PC-3 (cell line): ENCODE data around the gene FUT6. TPM values are rescaled to one million over a fixed set of nuclear protein-coding genes. Genes with fewer than 3 reads are reported as not detected.

Source experiments
- ATAC-seq: fragments of 200-7000 bp; cut with Tn5 transposase; 2 replicates; pipeline ENCODE4 v1.9.1; 2020; ENCODE audit warnings: mild to moderate bottlenecking, moderate library complexity
- BruUV-seq: library from RNA; stranded (reverse); fragments of 400-500 nt; replicated peaks from 2 replicates; lab custom pipeline; 2021; lab: Mats Ljungman, UMichigan
- CTCF ChIA-PET: fragments of 300-600 bp; sonication (Branson Sonifier 250); formaldehyde crosslinking; loops from one replicate; lab custom pipeline; 2022; ENCODE audit warnings: antibody characterized with exemption; lab: Charles Lee
- POLR2A ChIA-PET: fragments of 300-600 bp; sonication (Branson Sonifier 250); formaldehyde crosslinking; loops from one replicate; lab custom pipeline; 2022; ENCODE audit warnings: antibody characterized with exemption; ENCODE audit not compliant: unreplicated experiment; lab: Charles Lee
- DNase-seq: peaks from one replicate; pipeline ENCODE4 v3.0.0-alpha.2; 2015
- H2AFZ ChIP-seq: fragments of 300-600 bp; sonication (generic); 2 replicates; pipeline ENCODE4 v1.6.0; 2016; ENCODE audit warnings: antibody characterized with exemption, low read length
- H3F3A ChIP-seq: fragments of 300-600 bp; sonication (generic); one replicate; pipeline ENCODE4 v1.6.0; 2017; ENCODE audit warnings: antibody characterized with exemption, low read length, control low read depth, mild to moderate bottlenecking; ENCODE audit not compliant: unreplicated experiment
- H3K27ac ChIP-seq: fragments of 300-600 bp; sonication (generic); 2 replicates; pipeline ENCODE4 v1.5.1; 2016; ENCODE audit warnings: mild to moderate bottlenecking, low read length
- H3K27me3 ChIP-seq: fragments of 300-600 bp; sonication (generic); 2 replicates; pipeline ENCODE4 v1.6.1; 2016; ENCODE audit warnings: low read length, mixed read lengths
- H3K36me3 ChIP-seq: fragments of 300-600 bp; sonication (generic); 2 replicates; pipeline ENCODE4 v1.6.1; 2016; ENCODE audit warnings: low read depth, mixed run types, low read length, mixed read lengths
- H3K4me1 ChIP-seq: fragments of 300-600 bp; sonication (generic); 2 replicates; pipeline ENCODE4 v1.5.1; 2016; ENCODE audit warnings: low read length; ENCODE audit not compliant: insufficient read depth
- H3K4me2 ChIP-seq: fragments of 300-600 bp; sonication (generic); 2 replicates; pipeline ENCODE4 v1.6.0; 2016; ENCODE audit warnings: low read length
- H3K4me3 ChIP-seq: fragments of 300-600 bp; sonication (generic); 2 replicates; pipeline ENCODE4 v1.5.1; 2016; ENCODE audit warnings: mild to moderate bottlenecking, low read length, mixed read lengths
- H3K79me2 ChIP-seq: fragments of 300-600 bp; sonication (generic); 2 replicates; pipeline ENCODE4 v1.6.1; 2017; ENCODE audit warnings: low read length, mixed read lengths
- H3K9ac ChIP-seq: fragments of 300-600 bp; sonication (generic); 2 replicates; pipeline ENCODE4 v1.6.0; 2016; ENCODE audit warnings: mild to moderate bottlenecking, low read length
- H3K9me2 ChIP-seq: fragments of 300-600 bp; sonication (generic); replicated peaks from 2 replicates; pipeline ENCODE4 v1.6.1; 2016; ENCODE audit warnings: mixed run types, low read length, mixed read lengths
- H3K9me3 ChIP-seq: fragments of 300-600 bp; sonication (generic); 2 replicates; pipeline ENCODE4 v1.6.1; 2016; ENCODE audit warnings: low read length, mixed read lengths
- H4K20me1 ChIP-seq: fragments of 300-600 bp; sonication (generic); 2 replicates; pipeline ENCODE4 v1.6.1; 2016; ENCODE audit warnings: low read length, mixed read lengths
- EZH2 ChIP-seq: fragments of 300-600 bp; sonication (generic); IDR thresholded peaks from one replicate; pipeline ENCODE4 v1.6.1; 2017; ENCODE audit warnings: antibody characterized with exemption, mild to moderate bottlenecking, low read length; ENCODE audit not compliant: unreplicated experiment
- EZH2phosphoT487 ChIP-seq: fragments of 300-600 bp; sonication (generic); IDR thresholded peaks from 2 replicates; pipeline ENCODE4 v1.6.1; 2018; ENCODE audit warnings: mild to moderate bottlenecking, antibody characterized with exemption, low read length, borderline replicate concordance
- intact Hi-C: fragments of 100-400 bp; cut with micrococcal nuclease; formaldehyde crosslinking; loops from 2 replicates; pipeline ENCODE4 v1.9.0; 2023
- total RNA-seq: library from RNA; depleted of rRNA; stranded (reverse); fragments of >200 nt; gene quantifications from 2 replicates; pipeline ENCODE4 v1.2.3, GENCODE V29; 2014
- TF ChIP-seq, protein P1 (sequence below): fragments of 300-600 bp; sonication (generic); conservative IDR thresholded peaks from 2 replicates; pipeline ENCODE4 v1.5.1; 2017; ENCODE audit warnings: antibody characterized with exemption, low read depth, mild to moderate bottlenecking, low read length

The FUT6 gene
- total RNA-seq, 1 experiment from 2014 or later: 0.69 TPM

DNA sequence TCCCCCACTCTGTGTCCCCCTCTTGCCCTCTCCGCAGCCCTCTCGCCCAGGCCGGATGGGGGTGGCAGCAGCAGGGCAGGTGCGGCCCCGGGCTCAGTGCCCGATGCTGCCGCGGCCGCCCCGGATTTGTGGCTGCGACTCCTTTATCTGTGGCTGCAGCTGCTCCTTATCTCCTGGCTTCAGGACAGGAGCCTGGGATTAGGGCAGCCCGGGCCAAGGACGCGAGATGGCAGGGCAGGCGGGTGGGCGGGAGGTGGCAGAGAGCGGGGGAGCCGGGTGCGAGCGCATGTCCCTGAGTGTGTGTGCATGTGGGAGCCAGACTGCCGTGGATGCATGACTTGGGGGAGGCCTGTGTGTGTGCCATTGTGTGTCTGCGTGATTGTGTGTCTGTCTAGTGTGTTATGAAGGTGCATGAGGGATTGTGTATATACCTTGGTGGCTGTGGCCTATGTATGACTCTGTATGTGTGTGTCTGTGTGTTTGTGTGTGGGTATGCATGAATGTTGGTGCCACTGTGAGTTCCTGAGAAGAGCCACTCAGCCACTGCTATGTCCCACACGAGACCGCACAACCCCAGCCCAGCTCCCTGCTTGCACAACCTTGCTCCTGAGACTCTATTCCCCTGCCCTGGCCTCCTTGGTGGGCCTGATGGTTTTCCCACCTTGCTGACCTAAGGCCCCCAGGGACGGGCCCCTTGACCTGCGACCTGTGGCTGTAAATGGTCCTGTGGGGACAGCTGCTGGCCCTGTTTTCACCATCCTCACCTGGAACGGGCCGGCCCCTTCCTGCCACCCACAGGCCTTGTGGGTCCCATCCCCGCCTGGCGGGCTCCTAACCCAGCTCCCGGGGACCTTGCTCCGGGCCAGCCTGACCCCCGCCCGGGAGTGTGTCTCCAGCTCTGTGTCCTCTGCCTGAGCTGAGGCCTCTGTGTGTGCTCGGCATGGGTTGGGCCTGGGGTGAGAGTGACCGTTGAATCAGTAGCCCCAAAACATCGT is 40.0 kb downstream of the FUT6 start:
- POLR2A ChIA-PET: no interaction called here

DNA sequence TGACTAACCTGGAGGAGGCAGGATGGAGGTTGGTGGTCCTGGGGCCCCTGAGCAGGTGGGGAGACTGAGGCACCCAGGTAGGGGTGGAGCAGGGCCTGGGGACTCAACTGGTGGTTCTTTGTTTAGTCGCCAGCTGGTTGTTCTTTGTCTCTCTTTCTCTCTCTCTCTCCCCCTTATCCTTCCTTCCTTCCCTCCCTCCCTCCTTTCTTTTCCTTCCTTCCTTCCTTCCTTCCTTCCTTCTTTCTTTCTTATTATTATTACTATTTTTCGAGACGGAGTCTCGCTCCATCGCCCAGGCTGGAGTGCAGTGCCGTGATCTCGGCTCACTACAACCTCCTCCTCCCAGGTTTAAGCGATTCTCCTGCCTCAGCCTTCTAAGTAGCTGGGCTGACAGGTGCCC is 41.3 kb downstream of the FUT6 start:
- intact Hi-C loops: loop anchor here (10.0 kb wide), 1 partner anchor 113 kb away; the partner anchor contains the start of genes HSD11B1L and MICOS13
- no peaks in the 10 kb centered on the region for H3K4me1 ChIP-seq
- H3K9me3 ChIP-seq: no peaks in the 10 kb centered on the region
- no peaks in the 10 kb centered on the region for H3K36me3 ChIP-seq
- DNase-seq (no peak), ATAC-seq (no peak)
- no peaks in the 10 kb centered on the region for H4K20me1 ChIP-seq
- H3K4me2 ChIP-seq: no peak overlapping the region
- no peaks in the 10 kb centered on the region for H3K27me3 ChIP-seq
- no peaks in the 10 kb centered on the region for H3K79me2 ChIP-seq
- BruUV-seq: no TSS peak
- no peak overlapping the region for H3K9ac ChIP-seq
- no peak overlapping the region for H2AFZ ChIP-seq
- POLR2A ChIA-PET: no interaction called here
- no peak overlapping the region for H3K4me3 ChIP-seq
- H3F3A ChIP-seq: no peaks in the 10 kb centered on the region
- H3K27ac ChIP-seq: no peak overlapping the region
- CTCF ChIA-PET: no interaction called here
- TF ChIP-seq EZH2phosphoT487 (no peak), EZH2 (no peak)
- TF ChIP-seq, protein P1, sequence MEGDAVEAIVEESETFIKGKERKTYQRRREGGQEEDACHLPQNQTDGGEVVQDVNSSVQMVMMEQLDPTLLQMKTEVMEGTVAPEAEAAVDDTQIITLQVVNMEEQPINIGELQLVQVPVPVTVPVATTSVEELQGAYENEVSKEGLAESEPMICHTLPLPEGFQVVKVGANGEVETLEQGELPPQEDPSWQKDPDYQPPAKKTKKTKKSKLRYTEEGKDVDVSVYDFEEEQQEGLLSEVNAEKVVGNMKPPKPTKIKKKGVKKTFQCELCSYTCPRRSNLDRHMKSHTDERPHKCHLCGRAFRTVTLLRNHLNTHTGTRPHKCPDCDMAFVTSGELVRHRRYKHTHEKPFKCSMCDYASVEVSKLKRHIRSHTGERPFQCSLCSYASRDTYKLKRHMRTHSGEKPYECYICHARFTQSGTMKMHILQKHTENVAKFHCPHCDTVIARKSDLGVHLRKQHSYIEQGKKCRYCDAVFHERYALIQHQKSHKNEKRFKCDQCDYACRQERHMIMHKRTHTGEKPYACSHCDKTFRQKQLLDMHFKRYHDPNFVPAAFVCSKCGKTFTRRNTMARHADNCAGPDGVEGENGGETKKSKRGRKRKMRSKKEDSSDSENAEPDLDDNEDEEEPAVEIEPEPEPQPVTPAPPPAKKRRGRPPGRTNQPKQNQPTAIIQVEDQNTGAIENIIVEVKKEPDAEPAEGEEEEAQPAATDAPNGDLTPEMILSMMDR: no peak
- H3K9me2 ChIP-seq: no peaks in the 10 kb centered on the region

More for the DNA sequence above, 40.0 kb downstream of the FUT6 start:
- no peak overlapping the region for H2AFZ ChIP-seq
- no peak for TF ChIP-seq EZH2
- no peaks in the 10 kb centered on the region for H3K36me3 ChIP-seq
- H3K9me3 ChIP-seq: no peaks in the 10 kb centered on the region
- CTCF ChIA-PET: no interaction called here
- H3K4me2 ChIP-seq: no peak overlapping the region
- no peaks in the 10 kb centered on the region for H3F3A ChIP-seq
- no peak overlapping the region for H3K27ac ChIP-seq
- intact Hi-C loops: loop anchor here (5.0 to 10.0 kb wide), 2 partner anchors 115 to 223 kb away; partner anchors contain the start of genes HSD11B1L and MICOS13
- no peaks in the 10 kb centered on the region for H3K79me2 ChIP-seq
- H3K27me3 ChIP-seq: no peaks in the 10 kb centered on the region
- H3K9me2 ChIP-seq: no peaks in the 10 kb centered on the region
- no peaks in the 10 kb centered on the region for H4K20me1 ChIP-seq
- H3K9ac ChIP-seq: no peak overlapping the region
- ATAC-seq: no peak
- no peak overlapping the region for H3K4me3 ChIP-seq
- peaks cover 10% of the 10 kb centered on the region for H3K4me1 ChIP-seq
- no peak for DNase-seq
- no TSS peak for BruUV-seq

DNA sequence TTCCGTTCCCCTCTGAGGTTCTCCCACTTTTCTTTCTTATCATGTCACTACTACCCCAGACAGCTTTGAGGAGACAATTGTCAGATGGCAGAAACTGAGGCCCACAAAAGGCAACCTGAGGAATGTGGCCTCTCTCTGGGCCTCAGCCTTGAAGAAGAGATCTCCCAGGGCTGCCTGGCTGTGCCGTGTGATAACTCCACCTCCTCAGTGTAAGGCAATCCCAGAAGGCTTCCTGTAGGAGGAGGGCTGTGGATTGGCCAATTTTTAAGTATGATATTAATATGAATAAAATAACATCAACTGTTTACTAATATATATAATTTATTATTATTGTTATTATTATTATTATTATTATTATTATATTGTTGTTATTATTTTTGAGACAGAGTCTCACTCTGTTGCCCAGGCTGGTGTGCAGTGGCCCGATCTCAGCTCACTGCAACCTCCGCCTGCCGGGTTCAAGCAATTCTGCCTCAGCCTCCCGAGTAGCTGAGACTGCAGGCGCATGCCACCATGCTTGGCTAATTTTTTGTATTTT is 44.1 kb downstream of the FUT6 start:
- ChIA-PET POLR2A (interaction anchor here (0.7 kb wide), 1 partner anchor 174 kb away, joined by 10 read pairs; no protein-coding TSS in a partner anchor), CTCF (no interaction called here)
- no peaks in the 10 kb centered on the region for H3F3A ChIP-seq
- BruUV-seq: no TSS peak
- no peaks in the 10 kb centered on the region for H3K9me2 ChIP-seq
- H3K27me3 ChIP-seq: no peaks in the 10 kb centered on the region
- no peak overlapping the region for H3K27ac ChIP-seq
- no peak overlapping the region for H2AFZ ChIP-seq
- H3K4me3 ChIP-seq: no peak overlapping the region
- TF ChIP-seq EZH2phosphoT487 (no peak), EZH2 (no peak)
- TF ChIP-seq, protein P1: no peak
- H3K36me3 ChIP-seq: no peaks in the 10 kb centered on the region
- no peak overlapping the region for H3K9ac ChIP-seq
- intact Hi-C loops: loop anchor here (10.0 kb wide), 1 partner anchor 111 kb away; the partner anchor contains the start of genes HSD11B1L and MICOS13
- H3K4me2 ChIP-seq: no peak overlapping the region
- H4K20me1 ChIP-seq: no peaks in the 10 kb centered on the region
- no peaks in the 10 kb centered on the region; the same call in 1 of the 2 replicates for H3K4me1 ChIP-seq
- H3K9me3 ChIP-seq: no peaks in the 10 kb centered on the region
- no peaks in the 10 kb centered on the region for H3K79me2 ChIP-seq
- ATAC-seq (no peak), DNase-seq (no peak)
